ENCODE results near the gene CDK18. TPM values are rescaled to one million over a fixed set of nuclear protein-coding genes. Genes with fewer than 3 reads are reported as not detected.

CDK18 gene
- total RNA-seq, 1 donor from 2014 or later = 26.4 TPM

- H3K9me3 Mint-ChIP-seq = no peaks in the 10 kb centered on the region
- H3K36me3 Mint-ChIP-seq (ENCODE audit: low read depth) = no peaks in the 10 kb centered on the region
- peaks cover 50% of the 10 kb centered on the region for H3K4me1 Mint-ChIP-seq
- H3K27ac Mint-ChIP-seq (ENCODE audit: unreplicated experiment) = no peak overlapping the region
- no peak for DNase-seq (ENCODE audit: low read depth, low spot score)
- H3K27me3 Mint-ChIP-seq (ENCODE audit: low read depth) = peaks cover 3% of the 10 kb centered on the region
- peak overlapping the region; percentile 42 for H3K4me3 Mint-ChIP-seq
- no peak for TF ChIP-seq CTCF (conservative IDR thresholded peaks at IDR 0.05)
Observed at GRCh38 chr1:205502992-205503391, 1.5 kb upstream of the CDK18 start.

DNA sequence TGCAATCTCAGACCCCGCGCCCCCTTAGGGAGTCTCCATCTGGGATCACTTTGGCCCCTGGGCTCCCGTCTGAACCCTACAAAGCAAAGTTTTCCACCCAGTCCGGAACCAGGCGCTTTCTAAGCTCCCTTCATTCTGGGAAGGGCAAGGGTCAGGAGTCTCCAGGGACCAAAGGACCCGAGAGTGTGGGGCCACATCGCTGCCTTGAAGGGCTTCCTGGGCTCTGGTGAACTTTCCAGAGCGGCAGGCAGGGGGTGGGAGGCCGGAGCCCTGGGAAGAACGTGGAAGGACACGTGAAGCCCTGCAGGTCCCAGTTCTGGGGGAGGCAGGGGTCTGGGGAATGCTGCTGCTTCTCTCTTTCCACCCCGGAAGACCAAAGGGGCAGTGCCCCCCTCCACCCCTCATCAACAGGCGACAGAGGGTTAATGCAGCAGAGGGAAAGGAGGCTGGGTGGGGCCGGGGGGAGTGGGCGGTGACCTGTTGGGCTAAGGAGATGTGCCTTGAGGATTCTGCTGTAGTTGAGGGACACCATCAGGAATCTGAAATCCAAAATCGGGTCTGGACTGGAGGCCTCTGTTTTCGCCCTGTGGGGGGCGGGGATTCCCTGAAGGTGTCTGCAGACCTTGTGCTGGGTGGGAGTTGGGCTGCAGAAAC, 734 bp downstream of the CDK18 start:
- no peak for DNase-seq (ENCODE audit: low read depth, low spot score)
- Mint-ChIP-seq H3K4me3 (peak overlapping the region; percentile 87), H3K36me3 (ENCODE audit: low read depth) (no peaks in the 10 kb centered on the region), H3K9me3 (no peaks in the 10 kb centered on the region), H3K4me1 (peaks cover 52% of the 10 kb centered on the region), H3K27me3 (ENCODE audit: low read depth) (peaks cover 3% of the 10 kb centered on the region), H3K27ac (ENCODE audit: unreplicated experiment) (no peak overlapping the region)
- TF ChIP-seq CTCF (conservative IDR thresholded peaks at IDR 0.05) = peak; percentile 28

DNA sequence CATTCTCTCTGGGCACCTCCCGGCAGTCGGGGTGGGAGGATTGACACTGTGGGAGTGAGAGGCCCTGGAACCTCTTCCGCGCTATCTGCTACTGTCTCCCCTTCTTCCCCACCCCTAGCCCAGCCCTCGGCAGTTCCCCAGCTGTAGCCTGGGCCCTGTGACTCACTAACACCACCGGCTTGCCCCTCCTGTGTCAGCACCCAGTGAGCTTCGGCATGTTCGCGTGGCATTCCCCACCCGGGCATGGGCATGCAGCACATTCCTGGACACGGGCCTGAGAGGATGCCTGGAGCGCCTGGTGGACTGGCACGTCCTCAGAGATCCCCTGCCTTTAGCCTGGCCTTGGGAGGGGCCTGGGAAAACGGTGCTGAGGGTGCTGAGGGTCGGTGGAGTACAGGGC, 1.3 kb downstream of the CDK18 start:
- TF ChIP-seq CTCF (conservative IDR thresholded peaks at IDR 0.05) = no peak
- Mint-ChIP-seq H3K4me1 (peaks cover 46% of the 10 kb centered on the region), H3K4me3 (peak overlapping the region; percentile 87), H3K9me3 (no peaks in the 10 kb centered on the region), H3K27ac (ENCODE audit: unreplicated experiment) (no peak overlapping the region), H3K27me3 (ENCODE audit: low read depth) (peaks cover 3% of the 10 kb centered on the region), H3K36me3 (ENCODE audit: low read depth) (no peaks in the 10 kb centered on the region)
- no peak for DNase-seq (ENCODE audit: low read depth, low spot score)

DNA sequence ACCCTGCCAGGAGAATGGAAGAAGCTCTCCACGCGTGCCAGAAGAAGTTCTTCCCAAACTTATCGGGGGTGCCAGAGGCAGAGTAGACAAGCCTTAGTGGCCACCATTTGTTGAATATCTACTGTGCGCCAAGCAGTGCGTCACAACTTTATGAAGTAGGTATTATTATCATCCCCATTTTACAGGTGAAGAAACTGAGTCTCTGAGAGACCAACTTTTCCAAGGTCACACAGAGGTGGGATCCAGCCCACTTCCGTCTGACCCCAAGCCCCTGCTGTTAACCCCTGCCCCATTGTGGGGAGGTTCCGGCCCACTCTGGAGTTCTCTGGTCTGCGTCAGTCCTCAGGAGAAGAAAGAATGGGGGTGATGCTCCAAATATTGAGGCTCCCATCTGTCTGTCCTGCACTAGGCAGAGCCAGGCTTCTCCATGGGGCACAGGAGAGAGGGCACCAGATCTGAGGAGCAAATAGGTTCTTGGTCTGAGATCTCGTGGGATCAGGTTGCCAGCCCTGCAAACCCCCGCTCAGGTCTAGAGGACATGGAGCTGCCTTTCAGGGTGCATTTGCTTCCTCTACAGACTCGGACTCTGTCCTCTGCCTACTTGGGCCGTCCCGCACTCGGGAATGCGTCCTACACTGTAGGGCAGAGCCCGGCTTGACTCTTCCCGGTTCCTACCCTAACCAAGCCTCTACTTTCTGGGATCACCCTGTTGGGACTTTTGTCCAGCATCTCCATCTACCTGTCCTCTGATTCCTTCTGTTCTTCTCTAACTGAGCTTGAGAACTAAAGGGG, 2.1 kb downstream of the CDK18 start:
- H3K4me3 Mint-ChIP-seq = peak overlapping the region; percentile 76
- peaks cover 44% of the 10 kb centered on the region for H3K4me1 Mint-ChIP-seq
- TF ChIP-seq CTCF (conservative IDR thresholded peaks at IDR 0.05) = no peak
- no peaks in the 10 kb centered on the region for H3K9me3 Mint-ChIP-seq
- H3K36me3 Mint-ChIP-seq (ENCODE audit: low read depth) = no peaks in the 10 kb centered on the region
- peaks cover 3% of the 10 kb centered on the region for H3K27me3 Mint-ChIP-seq (ENCODE audit: low read depth)
- no peak overlapping the region for H3K27ac Mint-ChIP-seq (ENCODE audit: unreplicated experiment)
- no peak for DNase-seq (ENCODE audit: low read depth, low spot score)

GRCh38 chr1:205508227-205508714, 3.8 kb downstream of the CDK18 start:
- no peak for DNase-seq (ENCODE audit: low read depth, low spot score)
- Mint-ChIP-seq H3K36me3 (ENCODE audit: low read depth) (no peaks in the 10 kb centered on the region), H3K9me3 (no peaks in the 10 kb centered on the region), H3K27me3 (ENCODE audit: low read depth) (peaks cover 3% of the 10 kb centered on the region), H3K4me1 (peaks cover 48% of the 10 kb centered on the region), H3K4me3 (peak overlapping the region; percentile 72), H3K27ac (ENCODE audit: unreplicated experiment) (no peak overlapping the region)
- TF ChIP-seq CTCF (conservative IDR thresholded peaks at IDR 0.05) = no peak
